GM19395 (cell line): ENCODE results near the gene VEGFA.

ENCODE experiments used
- ATAC-seq: cut with Tn5 transposase; IDR thresholded peaks from one replicate; pipeline ENCODE4 v1.9.1; 2021; ENCODE audit warnings: mild to moderate bottlenecking, moderate library complexity; ENCODE audit not compliant: unreplicated experiment

The VEGFA gene

DNA sequence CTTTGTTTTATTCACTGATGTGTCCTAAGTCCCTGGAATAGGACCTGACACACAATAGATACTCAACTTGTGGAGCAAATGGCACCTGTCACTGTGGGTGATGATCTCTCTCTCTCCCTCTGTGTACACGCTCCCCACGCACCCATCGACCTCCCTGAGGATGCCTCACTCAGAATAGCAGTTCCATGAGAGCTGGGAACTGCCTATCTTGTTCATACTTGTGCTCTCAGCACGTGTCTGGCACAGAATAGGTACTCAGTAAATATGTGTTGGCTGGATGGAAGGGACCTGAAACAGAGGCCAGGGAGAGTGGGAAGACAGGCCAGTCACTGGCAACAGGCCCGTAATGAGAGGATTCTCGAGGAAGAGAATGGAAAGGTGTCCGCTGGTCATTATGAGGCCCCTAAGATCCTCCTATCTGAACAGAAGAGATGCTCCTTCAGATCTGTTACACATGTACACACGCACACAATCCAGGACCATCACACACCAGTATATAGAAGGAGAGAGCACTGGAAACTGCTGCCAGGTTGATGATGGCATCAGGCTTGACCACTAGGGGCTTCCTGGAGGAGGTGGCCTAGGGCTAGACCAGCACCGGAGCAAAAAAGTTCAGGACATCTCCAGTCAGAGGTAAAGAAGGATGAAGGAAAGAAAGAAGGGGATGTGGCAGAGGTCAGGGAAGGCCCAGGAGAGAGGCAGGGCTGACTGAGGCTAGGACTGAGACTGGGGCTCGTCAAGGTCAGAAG, 30.9 kb downstream of the VEGFA start:
- ATAC-seq, result no peak

DNA sequence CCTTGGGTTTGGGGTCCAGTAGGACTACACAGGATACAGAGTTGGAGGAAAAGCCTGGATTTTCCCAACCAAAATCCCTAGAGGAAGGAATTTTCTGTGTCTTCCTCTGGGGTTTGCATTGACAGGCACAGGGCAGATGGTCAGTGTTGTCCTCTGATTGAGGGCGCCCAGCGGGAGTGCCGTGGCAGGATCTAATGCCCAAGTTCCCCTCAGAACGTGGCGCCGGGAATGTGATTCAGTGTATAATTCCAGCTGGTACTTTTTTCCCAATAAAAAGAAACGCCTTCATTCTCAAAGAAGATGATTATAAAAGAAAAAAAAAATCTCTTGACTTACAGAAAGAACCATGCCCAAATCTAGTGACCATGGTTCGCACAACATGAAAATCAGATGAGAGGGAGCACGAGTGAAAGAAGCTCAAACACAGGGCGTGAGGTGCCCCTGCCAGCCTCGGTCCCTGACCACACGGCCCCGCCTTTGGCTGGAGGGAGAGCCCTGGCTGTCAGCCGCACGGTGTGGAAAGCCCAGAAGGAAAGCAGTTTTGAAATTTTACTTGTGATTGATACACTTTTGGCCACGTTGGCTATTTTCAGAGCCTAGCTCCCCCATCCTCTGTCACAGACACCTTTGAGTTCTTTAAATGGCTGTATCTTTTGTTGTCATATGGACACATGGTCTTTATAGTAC, 31.6 kb downstream of the VEGFA start:
- ATAC-seq, result no peak

DNA sequence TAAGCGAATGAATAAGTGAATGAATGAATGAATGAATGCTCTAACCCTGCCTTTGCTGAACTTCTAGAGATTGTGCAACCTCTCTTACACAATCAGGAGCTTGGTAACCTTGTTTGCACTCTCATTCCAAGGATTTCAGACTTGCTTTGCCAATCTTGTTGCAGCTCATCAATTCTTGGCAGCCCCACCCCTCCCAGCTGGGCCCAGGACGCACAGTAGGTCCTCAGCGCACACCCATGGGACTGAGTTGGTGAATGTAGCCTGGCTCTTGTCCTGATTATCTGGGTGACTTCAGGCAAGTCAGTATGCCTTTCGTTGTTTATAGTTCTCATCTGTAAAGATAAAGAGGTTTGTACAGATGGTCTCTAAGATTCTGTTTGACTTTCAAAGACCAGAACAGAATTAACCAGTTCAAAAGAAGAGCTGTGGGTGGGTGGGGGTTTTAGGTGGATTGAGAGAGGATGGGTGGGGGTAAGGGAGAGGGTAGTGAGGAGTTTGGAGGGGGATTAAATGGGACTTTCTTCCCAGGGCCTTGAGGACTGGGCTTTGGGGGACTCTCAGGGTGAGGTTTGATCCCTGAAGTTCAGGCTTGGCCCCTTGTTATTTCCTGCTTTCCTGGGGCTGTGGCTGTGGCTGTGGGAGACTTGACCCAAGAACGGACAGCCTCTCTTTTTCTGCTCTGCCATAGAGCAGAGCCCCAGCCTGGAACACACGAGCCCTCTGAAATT, 33.2 kb downstream of the VEGFA start:
- no peak for ATAC-seq

DNA sequence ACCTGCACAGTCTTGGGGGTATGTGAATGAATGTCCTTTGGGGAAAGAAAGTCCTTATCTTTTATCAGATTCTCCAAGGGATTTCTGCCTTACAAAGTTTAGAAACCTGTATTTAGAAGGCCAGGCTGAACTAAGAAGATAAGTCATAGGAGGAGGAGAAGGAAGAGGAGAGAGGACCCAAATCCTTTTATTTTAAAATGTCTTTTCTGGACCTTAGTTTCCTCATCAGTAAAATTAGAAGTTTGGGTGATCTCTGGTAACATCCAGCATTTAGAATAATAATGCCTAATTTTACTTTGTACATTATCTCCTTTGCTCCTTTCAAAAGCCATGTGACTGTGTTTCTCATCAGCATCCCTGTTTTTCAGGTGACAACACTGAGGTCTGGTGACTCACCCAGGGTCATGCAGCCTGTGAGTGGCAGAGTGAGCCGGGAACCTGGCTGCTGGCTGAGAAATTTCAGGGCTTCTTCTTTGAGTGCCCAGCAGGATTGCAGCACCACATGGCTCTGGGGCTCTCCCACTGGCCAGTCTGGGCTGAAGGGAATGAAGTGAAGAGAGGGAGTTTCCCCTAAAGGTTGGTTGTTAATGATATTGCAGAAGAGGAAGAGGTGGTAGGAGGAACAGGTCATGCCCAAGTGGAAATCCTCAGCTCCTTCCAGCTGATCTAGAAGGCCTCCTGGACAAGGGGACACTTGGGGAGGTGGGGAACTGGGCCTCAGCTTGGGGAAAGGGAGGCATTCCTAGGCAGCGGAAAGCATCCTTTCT, 34.0 kb downstream of the VEGFA start:
- no peak for ATAC-seq

DNA sequence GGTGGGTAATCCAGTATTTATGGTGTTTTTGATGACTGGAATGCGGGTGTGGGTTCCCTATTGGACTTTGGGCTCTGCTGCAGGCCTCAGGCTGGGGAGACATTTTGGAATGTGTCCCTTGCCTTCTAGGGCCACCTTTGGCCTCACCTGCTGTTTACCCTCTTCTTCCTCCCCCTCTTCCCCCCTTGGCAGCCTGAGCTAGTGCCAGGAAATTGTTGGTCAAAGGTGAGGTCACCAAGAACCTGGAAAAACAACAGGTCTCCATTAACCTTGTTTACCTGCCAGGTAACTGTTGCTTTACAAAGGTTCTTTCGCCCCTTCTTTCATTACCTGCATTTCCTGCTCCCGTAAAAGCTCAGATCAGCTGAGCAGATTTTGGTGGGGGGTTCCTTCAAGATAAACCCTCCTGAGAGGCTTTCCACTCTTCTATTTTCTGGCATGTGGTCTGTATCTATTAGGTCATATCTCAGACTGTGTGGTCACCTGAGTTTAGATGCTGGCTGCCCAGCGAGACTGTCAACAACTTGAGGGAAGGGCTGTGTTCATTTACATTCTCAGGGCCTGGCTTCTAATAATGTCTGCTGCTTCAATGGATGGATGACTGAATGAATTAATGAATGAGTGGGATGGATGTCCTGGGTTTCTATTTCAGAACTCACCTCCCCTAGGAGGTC, 34.7 kb downstream of the VEGFA start:
- no peak for ATAC-seq

DNA sequence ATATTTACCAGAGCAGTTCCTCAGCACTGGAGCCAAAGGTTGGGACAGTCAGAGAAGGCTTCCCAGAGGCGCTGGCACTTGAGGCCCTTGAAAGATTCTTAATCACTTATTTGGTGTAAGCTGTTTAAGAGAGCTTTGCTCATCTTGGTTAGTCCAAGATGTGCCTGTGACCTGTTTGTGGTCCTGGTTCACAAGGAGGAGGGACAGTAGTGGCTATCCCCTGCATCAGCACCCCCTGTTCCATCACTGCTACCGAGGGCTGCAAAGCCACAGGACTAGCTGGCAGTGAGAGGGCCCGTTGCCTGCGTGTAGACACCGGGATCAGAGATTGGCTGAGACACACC, 35.7 kb downstream of the VEGFA start:
- no peak for ATAC-seq

DNA sequence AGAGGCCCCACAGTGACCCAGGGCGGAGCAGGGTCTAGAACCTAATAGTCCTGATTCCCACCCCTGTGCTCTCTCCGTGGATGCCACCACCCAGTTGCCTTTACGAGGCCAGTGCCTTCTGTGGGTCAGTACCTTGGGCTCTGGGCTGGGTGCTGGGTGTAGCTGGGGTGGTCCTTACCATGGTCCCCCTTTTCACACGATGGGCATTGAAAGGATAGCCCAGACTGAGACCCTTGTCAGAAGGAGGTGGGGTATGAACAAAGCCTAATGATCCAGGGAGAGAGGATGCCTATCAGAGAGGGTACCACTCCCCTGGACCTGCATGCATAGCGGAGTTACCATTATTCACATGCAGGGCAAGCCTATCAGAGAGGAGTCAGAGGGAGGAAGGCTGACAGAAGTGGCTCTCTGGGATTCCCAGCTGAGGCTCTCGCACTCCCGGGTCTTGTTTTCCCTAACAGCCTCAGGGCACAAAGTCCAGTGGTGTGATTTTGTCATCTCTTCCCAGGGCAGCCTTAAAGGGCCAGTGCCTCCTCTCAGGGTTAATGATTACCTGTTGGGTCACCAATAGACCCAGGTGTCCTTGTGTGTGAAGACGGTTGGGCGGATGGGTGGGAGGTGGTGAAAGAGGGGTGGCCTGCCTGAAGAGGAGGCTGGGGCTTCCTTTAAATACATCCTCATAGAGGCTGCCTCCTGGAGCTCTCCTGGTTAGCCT, 36.2 kb downstream of the VEGFA start:
- no peak for ATAC-seq

DNA sequence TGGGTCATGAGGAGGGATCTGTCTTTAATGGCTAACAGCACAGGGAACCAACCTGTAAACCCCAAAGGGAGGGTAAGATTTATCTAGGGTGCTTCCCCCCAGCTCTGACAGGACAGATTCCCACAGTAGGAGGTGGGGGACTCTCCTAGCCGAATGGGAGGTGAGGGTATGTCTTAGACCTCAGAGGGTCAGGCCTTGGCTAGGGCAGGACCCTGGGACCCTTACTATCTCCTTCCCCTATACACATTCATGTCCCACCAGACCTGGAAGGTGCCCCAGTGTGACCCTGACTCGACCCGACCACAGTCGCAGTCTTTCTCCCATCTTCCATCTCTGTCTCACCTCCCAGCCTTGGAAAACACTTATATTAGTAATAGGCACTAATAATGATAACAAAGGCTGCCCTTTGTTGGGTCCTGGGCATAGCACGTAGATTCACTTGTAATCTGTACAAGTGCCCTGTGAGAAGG, 36.8 kb downstream of the VEGFA start:
- no peak for ATAC-seq

DNA sequence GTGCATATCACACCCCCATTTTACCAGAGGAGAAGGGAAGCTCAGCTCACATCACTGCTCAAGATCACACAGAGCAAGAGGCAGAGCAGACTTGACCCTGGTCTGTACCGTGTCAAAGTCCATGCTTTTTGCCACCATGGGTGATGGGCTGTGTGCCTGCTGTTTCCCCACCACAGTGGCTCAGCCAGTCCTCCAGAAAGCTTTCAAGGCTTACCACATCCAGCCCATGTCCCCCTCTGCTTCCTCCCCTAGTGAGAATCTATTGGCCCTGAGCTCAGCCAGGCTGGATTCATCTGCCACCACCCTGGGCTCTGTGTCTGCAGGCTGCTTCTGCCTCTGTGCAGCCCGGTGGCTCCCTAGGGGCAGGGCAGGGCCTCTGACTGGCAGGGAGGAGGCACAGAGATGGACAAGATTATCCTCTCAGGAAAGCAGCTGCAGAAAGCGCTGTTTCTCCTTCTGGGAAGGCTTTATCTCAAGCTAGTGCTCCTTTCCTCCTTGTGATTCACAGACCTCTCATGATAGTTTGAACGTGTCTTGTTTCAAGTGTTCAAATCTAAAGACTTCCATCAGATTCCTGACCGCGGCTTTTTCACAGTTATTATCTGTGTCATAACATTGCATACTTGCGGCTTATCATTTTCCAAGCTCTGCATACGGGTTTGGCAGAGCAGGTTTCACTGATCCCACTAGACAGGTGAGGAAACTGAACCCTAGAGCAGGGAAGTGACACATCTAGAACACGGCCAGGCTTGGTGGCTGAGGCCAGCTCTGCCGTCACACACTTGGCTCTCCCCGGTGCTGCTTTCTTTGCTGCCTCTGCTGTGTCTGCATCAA, 37.4 kb downstream of the VEGFA start:
- ATAC-seq, result no peak

DNA sequence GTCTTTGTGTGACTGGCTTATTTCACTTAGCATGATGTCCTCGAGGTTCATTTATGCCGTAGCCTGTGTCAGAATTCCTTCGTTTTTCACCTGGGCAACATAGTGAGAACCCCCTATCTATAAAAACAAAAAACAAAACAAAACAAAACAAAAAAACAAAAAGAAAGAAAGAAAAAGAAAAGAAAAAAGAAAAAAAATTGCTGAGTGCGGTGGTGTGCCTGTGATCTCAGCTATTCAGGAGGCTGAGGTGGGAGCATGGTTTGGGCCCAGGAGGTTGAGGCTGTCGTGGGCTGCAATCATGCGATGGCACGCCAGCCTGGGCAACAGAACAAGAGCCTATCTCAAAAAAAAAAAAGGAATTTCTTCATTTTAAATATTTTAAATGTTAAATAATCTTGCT, 38.4 kb downstream of the VEGFA start:
- ATAC-seq, result no peak

DNA sequence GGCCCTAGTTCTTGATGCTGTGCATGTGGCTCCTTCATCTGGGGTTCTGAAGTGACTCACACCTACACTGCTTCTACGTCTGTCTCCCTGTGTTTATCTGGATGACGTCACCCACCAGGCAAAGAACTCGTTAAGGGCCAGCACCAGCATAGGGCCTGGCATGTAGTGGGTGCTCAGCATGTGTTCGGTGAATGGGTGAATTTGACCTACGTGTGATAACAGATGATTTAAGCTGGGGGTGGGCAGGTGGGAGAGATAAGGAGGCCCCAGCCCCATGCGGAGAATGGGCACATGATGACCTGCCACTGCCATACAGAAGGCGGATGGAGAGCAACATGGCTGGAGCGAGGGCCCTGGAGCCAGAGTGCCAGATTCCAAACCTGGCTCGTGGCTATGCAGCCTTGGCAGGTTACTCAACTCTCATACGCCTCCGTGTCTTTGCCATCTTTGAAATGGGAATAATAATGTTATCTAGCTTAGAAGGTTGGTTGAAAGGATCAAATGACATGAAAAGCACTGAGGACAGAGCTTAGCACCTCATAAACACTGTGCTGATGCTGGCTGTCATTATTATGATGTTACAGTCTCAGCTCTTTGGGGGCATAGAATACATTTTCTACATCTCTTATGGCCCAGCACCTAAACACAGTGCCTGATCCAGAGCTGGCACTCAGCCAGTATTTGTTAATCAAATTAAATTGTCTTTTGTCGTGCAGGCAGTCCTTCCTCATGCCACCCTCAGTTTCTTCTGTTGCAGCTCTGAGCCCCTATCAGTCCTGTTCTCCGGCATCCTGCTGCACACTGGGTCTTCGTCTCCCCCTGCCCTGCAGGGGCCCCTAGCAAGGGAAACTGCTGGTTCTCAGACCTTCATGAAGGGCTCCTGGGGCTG, 39.6 kb downstream of the VEGFA start:
- no peak for ATAC-seq

DNA sequence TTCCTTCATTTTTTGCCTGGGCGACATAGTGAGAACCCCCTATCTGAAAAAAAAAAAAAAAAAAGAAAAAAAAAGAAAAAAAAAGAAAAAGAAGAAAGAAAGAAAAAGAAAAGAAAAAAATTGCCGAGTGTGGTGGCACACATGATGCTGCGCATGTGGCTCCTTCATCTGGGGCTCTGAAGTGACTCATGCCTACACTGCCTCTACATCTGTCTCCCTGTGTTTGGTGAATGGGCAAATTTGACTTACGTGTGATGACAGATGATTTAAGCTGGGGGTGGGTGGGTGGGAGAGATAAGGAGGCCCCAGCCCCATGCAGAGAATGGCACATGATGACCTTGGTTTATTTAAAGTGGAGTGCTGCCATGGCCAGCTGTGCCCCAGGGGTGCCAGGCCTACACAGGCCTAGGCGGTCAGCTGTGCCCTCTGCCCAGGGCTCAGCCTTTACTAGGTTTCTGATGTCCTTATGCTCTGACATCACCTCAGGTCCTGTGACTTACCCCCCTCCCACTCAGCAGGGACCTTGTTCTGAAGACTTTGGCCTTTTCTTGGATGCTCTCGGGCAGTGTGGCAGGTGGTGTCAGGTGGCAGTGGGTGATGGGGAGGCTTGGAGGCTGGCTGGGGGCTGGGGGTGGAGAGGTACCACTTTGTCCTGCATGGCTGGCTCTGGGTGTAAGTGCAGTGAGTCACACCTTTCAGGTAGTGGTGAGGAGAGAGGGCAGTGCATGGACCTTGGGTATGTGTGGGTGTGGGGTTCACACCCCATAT, 41.1 kb downstream of the VEGFA start:
- ATAC-seq, result no peak

DNA sequence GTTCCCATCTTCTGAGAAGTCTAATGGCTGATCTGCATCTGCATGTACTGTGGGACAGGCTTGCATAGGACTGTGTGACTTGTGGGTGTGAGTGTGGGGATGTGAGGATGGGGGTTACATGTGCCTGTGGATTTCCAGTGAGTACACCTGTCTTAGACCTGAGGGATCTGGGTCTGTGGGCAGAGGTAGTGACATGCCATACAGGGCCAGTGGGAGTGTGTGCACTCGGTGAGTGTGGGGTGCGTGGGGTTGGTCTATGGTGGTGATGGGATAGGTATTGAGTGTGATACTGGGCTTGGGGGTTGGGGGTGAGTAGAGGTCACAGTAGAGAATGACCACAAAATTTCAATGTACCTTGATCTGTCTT, 41.7 kb downstream of the VEGFA start:
- ATAC-seq, result no peak

DNA sequence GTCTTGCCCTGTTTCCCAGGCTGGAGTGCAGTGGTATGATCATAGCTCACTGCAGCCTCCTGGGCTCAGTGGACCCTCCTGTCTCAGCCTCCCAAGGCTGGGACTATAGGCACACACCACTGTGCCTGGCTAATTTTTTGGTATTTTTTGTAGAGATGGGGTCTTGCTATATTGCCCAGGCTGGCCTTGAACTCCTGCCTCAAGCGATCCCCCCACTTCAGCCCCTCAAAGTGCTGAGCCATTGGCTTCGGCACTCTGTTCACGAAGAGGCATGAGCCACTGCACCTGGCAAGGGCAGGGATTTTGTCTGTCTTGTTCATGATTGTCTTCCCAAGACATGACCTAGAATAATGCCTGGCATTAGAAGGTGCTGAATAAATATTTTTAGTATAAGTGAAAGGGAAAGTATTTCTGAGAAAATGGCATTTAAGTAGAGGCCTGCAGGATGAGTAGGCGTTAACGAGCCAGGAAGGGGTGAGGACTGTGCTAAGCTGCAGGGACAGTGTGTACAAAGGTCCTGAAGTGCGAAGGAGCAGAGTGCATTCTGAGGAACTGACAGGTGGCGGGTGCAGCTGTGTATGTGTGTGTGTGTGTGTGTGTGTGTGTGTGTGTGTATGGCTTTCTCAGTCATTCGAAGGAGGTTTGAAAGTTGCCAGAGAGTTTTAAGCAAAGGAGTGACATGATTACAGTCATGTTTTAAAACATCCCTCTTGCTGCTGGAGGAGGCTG, 43.0 kb downstream of the VEGFA start:
- ATAC-seq, result no peak

DNA sequence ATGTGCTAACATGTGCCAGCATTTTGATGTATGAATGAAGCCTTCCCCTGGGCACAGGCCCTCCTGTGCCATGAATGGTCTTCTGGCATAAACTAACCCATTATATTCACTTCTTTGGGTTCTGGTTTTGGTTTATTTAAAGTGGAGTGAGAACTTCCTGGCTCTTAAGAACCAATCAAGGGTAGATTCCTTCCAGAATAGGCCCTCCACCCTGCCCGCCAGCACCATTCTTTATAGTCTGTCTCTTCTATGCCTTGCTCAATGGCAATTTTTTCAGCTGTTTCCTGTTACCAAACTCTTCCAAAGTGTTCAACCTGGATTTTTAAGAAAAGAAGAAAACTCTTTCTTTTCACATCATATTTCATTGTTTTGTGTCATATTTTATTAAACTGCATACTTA, 44.1 kb downstream of the VEGFA start:
- no peak for ATAC-seq

DNA sequence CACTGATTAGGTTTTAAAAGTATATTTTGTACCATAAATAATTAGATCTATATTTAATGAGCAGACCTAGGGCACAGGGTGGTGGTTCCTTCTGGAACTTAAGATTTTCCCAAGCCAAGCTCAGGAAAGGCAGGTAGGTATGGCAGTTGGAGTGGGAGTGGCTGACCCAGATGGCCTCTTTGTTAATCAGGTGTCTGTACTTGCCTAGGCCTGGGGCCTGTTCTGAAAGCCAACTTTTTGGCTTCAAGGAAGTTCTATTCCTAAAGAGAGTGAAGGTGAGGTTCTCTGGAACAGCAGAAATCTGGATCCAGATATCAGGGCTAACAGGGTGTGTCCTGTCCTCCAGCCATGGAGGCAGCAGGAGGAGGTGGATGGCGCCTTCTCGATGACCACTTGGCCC, 44.9 kb downstream of the VEGFA start:
- no peak for ATAC-seq

DNA sequence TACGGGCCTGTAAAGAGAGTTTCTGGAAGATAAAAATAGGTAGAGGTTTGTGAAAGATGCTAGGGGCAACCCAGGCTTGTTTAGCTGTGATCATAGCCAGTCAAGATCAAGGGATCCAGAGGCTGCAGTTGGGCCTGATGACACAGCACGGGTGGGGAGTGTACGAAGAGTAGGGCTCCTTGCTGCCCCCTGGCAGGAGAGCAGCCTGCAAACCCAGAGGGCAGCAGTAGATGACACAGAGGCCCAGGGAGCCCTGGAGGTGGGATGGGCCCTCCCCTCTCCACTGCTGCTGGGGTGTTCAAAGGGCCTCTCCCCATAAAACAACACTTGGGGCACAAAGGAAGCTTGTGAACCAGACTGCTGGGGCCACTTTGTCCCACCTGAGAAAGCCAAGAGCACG, 47.2 kb downstream of the VEGFA start:
- no peak for ATAC-seq
